Stimulated activated naive CD8-positive, alpha-beta T cell treated with anti-CD3 and anti-CD28 coated beads, Interleukin-15, Interleukin-2, amounts not matched to agents 100 ng/mL and 50 ng/mL, for 24 hours (primary cell): Measurements from ENCODE around the gene TMEM30A.

ENCODE experiments used
- H3K27ac Mint-ChIP-seq: one replicate; pipeline ENCODE4 v1.8.0; 2021; ENCODE audit warnings: mild to moderate bottlenecking, mixed read lengths
- H3K27me3 Mint-ChIP-seq: one replicate; pipeline ENCODE4 v1.8.0; 2021; ENCODE audit warnings: mixed read lengths
- H3K36me3 Mint-ChIP-seq: one replicate; pipeline ENCODE4 v1.8.0; 2021; ENCODE audit warnings: low read depth, mixed read lengths
- H3K4me1 Mint-ChIP-seq: one replicate; pipeline ENCODE4 v1.8.0; 2021; ENCODE audit warnings: low read depth, mixed read lengths
- H3K4me3 Mint-ChIP-seq: one replicate; pipeline ENCODE4 v1.8.0; 2021; ENCODE audit warnings: mild to moderate bottlenecking, mixed read lengths
- H3K9me3 Mint-ChIP-seq: one replicate; pipeline ENCODE4 v1.8.0; 2021; ENCODE audit warnings: mixed read lengths

TMEM30A gene

GRCh38 chr6:75301537-75301936, 16.9 kb upstream of the TMEM30A start:
- peaks cover 4% of the 10 kb centered on the region for H3K27me3 Mint-ChIP-seq
- no peak overlapping the region for H3K27ac Mint-ChIP-seq
- no peaks in the 10 kb centered on the region for H3K9me3 Mint-ChIP-seq
- H3K4me1 Mint-ChIP-seq = no peaks in the 10 kb centered on the region
- no peaks in the 10 kb centered on the region for H3K36me3 Mint-ChIP-seq
- no peak overlapping the region for H3K4me3 Mint-ChIP-seq

GRCh38 chr6:75301088-75301487, 16.5 kb upstream of the TMEM30A start:
- Mint-ChIP-seq H3K4me3 (no peak overlapping the region), H3K27ac (no peak overlapping the region), H3K9me3 (no peaks in the 10 kb centered on the region), H3K27me3 (peaks cover 4% of the 10 kb centered on the region), H3K36me3 (no peaks in the 10 kb centered on the region), H3K4me1 (no peaks in the 10 kb centered on the region)

- Mint-ChIP-seq H3K27ac (no peak overlapping the region), H3K4me1 (no peaks in the 10 kb centered on the region), H3K4me3 (no peak overlapping the region), H3K9me3 (no peaks in the 10 kb centered on the region), H3K36me3 (no peaks in the 10 kb centered on the region), H3K27me3 (peaks cover 4% of the 10 kb centered on the region)
Measured at GRCh38 chr6:75300531-75300855, 15.9 kb upstream of the TMEM30A start.

GRCh38 chr6:75299801-75300530, 15.4 kb upstream of the TMEM30A start:
- no peak overlapping the region for H3K27ac Mint-ChIP-seq
- no peaks in the 10 kb centered on the region for H3K4me1 Mint-ChIP-seq
- peaks cover 4% of the 10 kb centered on the region for H3K27me3 Mint-ChIP-seq
- no peak overlapping the region for H3K4me3 Mint-ChIP-seq
- no peaks in the 10 kb centered on the region for H3K9me3 Mint-ChIP-seq
- no peaks in the 10 kb centered on the region for H3K36me3 Mint-ChIP-seq

- Mint-ChIP-seq H3K27ac (no peak overlapping the region), H3K4me1 (no peaks in the 10 kb centered on the region), H3K9me3 (no peaks in the 10 kb centered on the region), H3K27me3 (no peaks in the 10 kb centered on the region), H3K4me3 (no peak overlapping the region), H3K36me3 (no peaks in the 10 kb centered on the region)
Measured at GRCh38 chr6:75296811-75297779, 12.5 kb upstream of the TMEM30A start.

GRCh38 chr6:75292555-75292954, 8.0 kb upstream of the TMEM30A start:
- Mint-ChIP-seq H3K4me1 (no peaks in the 10 kb centered on the region), H3K9me3 (no peaks in the 10 kb centered on the region), H3K27me3 (no peaks in the 10 kb centered on the region), H3K4me3 (no peak overlapping the region), H3K36me3 (peaks cover 12% of the 10 kb centered on the region), H3K27ac (no peak overlapping the region)

GRCh38 chr6:75291744-75292143, 7.2 kb upstream of the TMEM30A start:
- H3K9me3 Mint-ChIP-seq = no peaks in the 10 kb centered on the region
- H3K27me3 Mint-ChIP-seq = no peaks in the 10 kb centered on the region
- peaks cover 15% of the 10 kb centered on the region for H3K36me3 Mint-ChIP-seq
- no peak overlapping the region for H3K4me3 Mint-ChIP-seq
- H3K4me1 Mint-ChIP-seq = no peaks in the 10 kb centered on the region
- no peak overlapping the region for H3K27ac Mint-ChIP-seq

GRCh38 chr6:75291331-75291730, 6.7 kb upstream of the TMEM30A start:
- H3K4me3 Mint-ChIP-seq = no peak overlapping the region
- no peak overlapping the region for H3K27ac Mint-ChIP-seq
- no peaks in the 10 kb centered on the region for H3K27me3 Mint-ChIP-seq
- peaks cover 16% of the 10 kb centered on the region for H3K36me3 Mint-ChIP-seq
- H3K9me3 Mint-ChIP-seq = no peaks in the 10 kb centered on the region
- no peaks in the 10 kb centered on the region for H3K4me1 Mint-ChIP-seq

- H3K27ac Mint-ChIP-seq = no peak overlapping the region
- no peaks in the 10 kb centered on the region for H3K4me1 Mint-ChIP-seq
- peaks cover 16% of the 10 kb centered on the region for H3K36me3 Mint-ChIP-seq
- H3K4me3 Mint-ChIP-seq = no peak overlapping the region
- no peaks in the 10 kb centered on the region for H3K9me3 Mint-ChIP-seq
- no peaks in the 10 kb centered on the region for H3K27me3 Mint-ChIP-seq
Measured at GRCh38 chr6:75290136-75290945, 5.7 kb upstream of the TMEM30A start.

- Mint-ChIP-seq H3K9me3 (no peaks in the 10 kb centered on the region), H3K27me3 (no peaks in the 10 kb centered on the region), H3K4me3 (peak overlapping the region; percentile 15), H3K36me3 (peaks cover 16% of the 10 kb centered on the region), H3K27ac (peak overlapping the region; percentile 68), H3K4me1 (no peaks in the 10 kb centered on the region)
Measured at GRCh38 chr6:75288023-75288422, 3.4 kb upstream of the TMEM30A start.

- no peak overlapping the region for H3K4me3 Mint-ChIP-seq
Measured at GRCh38 chr6:75287424-75287823, 2.8 kb upstream of the TMEM30A start.

GRCh38 chr6:75286955-75287354, 2.4 kb upstream of the TMEM30A start:
- Mint-ChIP-seq H3K27me3 (no peaks in the 10 kb centered on the region), H3K9me3 (no peaks in the 10 kb centered on the region), H3K27ac (no peak overlapping the region), H3K4me1 (peaks cover 3% of the 10 kb centered on the region), H3K36me3 (peaks cover 16% of the 10 kb centered on the region), H3K4me3 (no peak overlapping the region)

More at GRCh38 chr6:75287424-75287823, 2.8 kb upstream of the TMEM30A start:
- Mint-ChIP-seq H3K36me3 (peaks cover 16% of the 10 kb centered on the region), H3K9me3 (no peaks in the 10 kb centered on the region), H3K4me1 (no peaks in the 10 kb centered on the region), H3K27ac (peak overlapping the region; percentile 68), H3K27me3 (no peaks in the 10 kb centered on the region)

GRCh38 chr6:75285283-75285639, 669 bp upstream of the TMEM30A start:
- H3K27ac Mint-ChIP-seq = no peak overlapping the region
- peaks cover 17% of the 10 kb centered on the region for H3K36me3 Mint-ChIP-seq
- no peak overlapping the region for H3K4me3 Mint-ChIP-seq
- no peaks in the 10 kb centered on the region for H3K9me3 Mint-ChIP-seq
- no peaks in the 10 kb centered on the region for H3K27me3 Mint-ChIP-seq
- H3K4me1 Mint-ChIP-seq = peaks cover 19% of the 10 kb centered on the region

GRCh38 chr6:75283907-75284631, 523 bp downstream of the TMEM30A start:
- Mint-ChIP-seq H3K9me3 (no peaks in the 10 kb centered on the region), H3K27me3 (no peaks in the 10 kb centered on the region), H3K4me3 (no peak overlapping the region), H3K36me3 (peaks cover 14% of the 10 kb centered on the region), H3K4me1 (peaks cover 31% of the 10 kb centered on the region), H3K27ac (no peak overlapping the region)
